H7 (cell line): ENCODE data around the gene POMP. TPM values are rescaled to one million over a fixed set of nuclear protein-coding genes. Genes with fewer than 3 reads are reported as not detected.
A peak's percentile ranks its signal among the peaks of the same experiment; 100 is the strongest.

Experiments
- DNase-seq: peaks from one replicate; pipeline ENCODE4 v3.0.0; 2012
- H3K27me3 ChIP-seq: 2 replicates; pipeline ENCODE4 v1.6.0; 2011; ENCODE audit warnings: mild to moderate bottlenecking, low read length; ENCODE audit not compliant: control insufficient read depth, insufficient read depth
- H3K36me3 ChIP-seq: replicated peaks from 2 replicates; pipeline ENCODE4 v1.5.1; 2011; ENCODE audit warnings: low read length; ENCODE audit not compliant: control insufficient read depth, insufficient read depth
- H3K4me3 ChIP-seq: 2 replicates; pipeline ENCODE4 v1.5.1; 2011; ENCODE audit warnings: low read depth, mild to moderate bottlenecking, control low read depth, low read length, moderate library complexity; ENCODE audit not compliant: insufficient read depth
- total RNA-seq: library from RNA; depleted of rRNA; stranded (reverse); fragments of >200 nt; shearing (Covaris generic); gene quantifications from 2 replicates; pipeline ENCODE4 v1.2.3, GENCODE V29; 2014

POMP gene
- total RNA-seq, 1 experiment from 2014 or later, result 105 TPM

DNA sequence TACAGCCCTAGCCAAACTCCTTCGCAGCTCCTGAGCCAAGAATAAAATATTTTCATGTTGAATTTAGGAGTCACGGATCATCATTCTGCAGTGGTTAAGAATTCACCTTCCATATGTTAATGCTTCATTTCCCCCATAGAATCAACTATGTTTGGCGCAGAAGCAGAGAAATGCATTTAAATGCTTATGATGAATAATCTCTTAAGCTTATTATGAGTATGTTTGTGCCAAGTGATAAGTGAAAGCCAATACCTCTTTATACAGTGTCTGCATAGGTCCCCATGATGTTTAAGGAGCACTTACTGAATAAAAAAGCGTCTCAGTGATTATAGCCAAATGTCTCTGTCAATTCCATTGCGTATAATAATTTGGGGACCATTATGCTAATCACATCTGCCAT lies 32.7 kb upstream of the POMP start:
- Histone ChIP-seq H3K36me3 (no peaks in the 10 kb centered on the region), H3K27me3 (no peaks in the 10 kb centered on the region), H3K4me3 (no peak overlapping the region)
- no peak for DNase-seq

- H3K27me3 ChIP-seq, result no peaks in the 10 kb centered on the region
- no peaks in the 10 kb centered on the region for H3K36me3 ChIP-seq
- H3K4me3 ChIP-seq, result no peak overlapping the region
- no peak for DNase-seq
Measured at GRCh38 chr13:28628241-28628640, 30.7 kb upstream of the POMP start.

DNA sequence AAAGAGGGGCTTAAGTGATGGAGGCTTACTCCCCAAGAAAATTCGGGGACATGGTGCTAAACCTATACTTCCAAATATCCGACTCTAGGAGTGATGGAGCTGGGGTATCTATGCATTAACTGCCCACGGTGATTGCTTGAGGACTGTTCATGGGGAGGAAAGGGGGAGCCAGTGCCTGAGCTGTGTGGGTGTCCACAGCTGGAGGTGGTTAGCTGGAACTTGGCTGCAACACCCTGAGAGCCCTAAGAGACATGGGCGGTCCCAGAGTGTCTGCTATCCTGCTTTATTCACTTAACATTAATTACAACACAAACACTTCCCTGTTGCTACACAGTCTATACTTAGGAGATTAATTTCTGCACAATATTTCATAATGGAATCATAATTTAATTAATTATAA lies 28.1 kb upstream of the POMP start:
- no peaks in the 10 kb centered on the region for H3K27me3 ChIP-seq
- H3K4me3 ChIP-seq, result no peak overlapping the region
- H3K36me3 ChIP-seq, result no peaks in the 10 kb centered on the region
- DNase-seq, result no peak

- no peak for DNase-seq
- Histone ChIP-seq H3K27me3 (no peaks in the 10 kb centered on the region), H3K36me3 (no peaks in the 10 kb centered on the region), H3K4me3 (no peak overlapping the region)
Measured at GRCh38 chr13:28631801-28632200, 27.1 kb upstream of the POMP start.

GRCh38 chr13:28636069-28636468 lies 22.9 kb upstream of the POMP start:
- H3K36me3 ChIP-seq, result no peaks in the 10 kb centered on the region
- DNase-seq, result no peak
- H3K4me3 ChIP-seq, result no peak overlapping the region
- no peaks in the 10 kb centered on the region for H3K27me3 ChIP-seq

GRCh38 chr13:28636677-28637317 lies 22.1 kb upstream of the POMP start:
- peak; percentile 50 for DNase-seq
- H3K36me3 ChIP-seq, result no peaks in the 10 kb centered on the region
- H3K4me3 ChIP-seq, result no peak overlapping the region
- H3K27me3 ChIP-seq, result no peaks in the 10 kb centered on the region

DNA sequence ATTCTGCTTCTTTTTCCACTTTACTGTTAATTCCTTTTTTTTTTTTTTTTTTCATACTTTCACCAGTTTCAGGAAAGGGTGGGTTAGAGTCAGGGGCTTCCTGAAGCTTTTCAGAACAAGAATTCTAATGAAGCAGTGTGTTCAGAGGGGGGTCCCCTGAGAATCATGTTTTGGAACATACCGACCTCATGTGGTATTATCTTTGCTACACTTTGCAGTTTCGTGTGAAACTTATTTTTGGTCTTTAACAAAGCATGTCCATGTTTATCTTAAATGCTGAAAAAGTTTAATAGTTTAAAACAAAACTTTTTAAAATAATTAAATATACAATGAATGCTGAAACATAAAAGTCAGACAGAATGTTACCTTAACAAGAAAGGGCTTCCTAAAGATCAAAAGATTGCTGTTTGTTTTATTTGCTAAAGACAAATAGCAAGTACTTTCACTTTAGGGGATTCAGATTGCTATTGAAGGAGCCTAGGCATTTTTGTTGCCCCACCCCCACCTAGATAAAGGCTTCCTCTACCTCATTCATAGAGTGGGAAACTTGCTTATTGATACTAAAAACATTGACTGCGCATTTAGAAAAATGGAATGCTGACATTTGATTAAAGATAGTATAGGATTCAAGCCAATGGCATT lies 21.1 kb upstream of the POMP start:
- DNase-seq, result no peak
- Histone ChIP-seq H3K4me3 (no peak overlapping the region), H3K36me3 (no peaks in the 10 kb centered on the region), H3K27me3 (no peaks in the 10 kb centered on the region)

DNA sequence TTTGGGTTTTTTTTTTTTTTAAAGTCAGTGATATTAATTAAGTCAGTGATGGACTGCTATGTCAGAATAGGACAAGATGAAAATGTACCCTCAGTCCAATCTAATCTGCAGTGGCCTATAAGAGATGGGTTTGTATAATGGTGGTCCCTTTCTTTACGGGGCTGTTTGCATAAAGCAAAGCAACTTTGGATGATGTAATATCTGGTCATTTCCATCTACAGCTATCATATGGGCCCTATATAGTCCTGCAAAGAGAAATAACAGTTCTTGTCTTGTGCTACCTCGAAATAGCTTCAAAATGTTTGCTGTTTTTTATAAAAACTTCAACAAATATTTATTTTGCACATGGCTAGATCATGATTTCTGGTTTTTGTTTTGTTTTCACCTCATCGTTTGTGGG lies 20.2 kb upstream of the POMP start:
- no peaks in the 10 kb centered on the region for H3K27me3 ChIP-seq
- no peaks in the 10 kb centered on the region for H3K36me3 ChIP-seq
- no peak overlapping the region for H3K4me3 ChIP-seq
- no peak for DNase-seq

DNA sequence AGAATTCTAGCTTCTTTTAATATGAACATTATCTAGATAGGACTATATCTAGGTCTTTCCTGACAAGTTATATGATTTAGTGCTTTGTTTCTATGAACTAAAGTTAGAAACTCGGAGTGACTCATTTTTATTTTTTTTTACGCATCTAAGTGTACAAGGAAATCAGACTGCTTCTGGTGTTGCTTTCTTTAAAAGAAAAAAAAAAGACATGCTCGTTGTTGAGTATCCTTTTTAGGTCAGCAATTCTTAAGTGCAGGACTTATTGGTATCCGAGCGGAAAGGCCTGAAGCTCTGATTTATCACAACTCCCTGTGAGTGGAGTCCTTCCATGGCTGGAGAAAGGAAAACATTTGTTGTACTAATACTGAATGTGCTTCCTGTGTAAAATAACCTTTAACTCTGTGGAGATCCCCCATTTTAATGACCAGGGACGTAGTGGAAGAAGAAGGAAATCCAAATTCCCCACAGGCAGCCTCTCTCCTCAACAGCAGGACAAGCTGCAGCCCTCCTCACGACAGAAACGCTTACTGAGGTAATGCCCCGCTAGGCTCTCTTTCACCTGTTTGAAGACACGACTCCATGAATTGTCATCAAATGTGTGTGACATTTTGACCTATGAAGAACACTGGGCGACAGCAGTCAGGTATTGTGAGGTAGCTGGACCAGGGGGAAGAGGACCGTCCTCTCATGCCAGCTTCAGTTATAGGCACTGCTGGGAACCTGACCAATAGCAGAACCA lies 17.9 kb upstream of the POMP start:
- H3K27me3 ChIP-seq, result no peaks in the 10 kb centered on the region
- H3K36me3 ChIP-seq, result no peaks in the 10 kb centered on the region
- no peak for DNase-seq
- H3K4me3 ChIP-seq, result no peak overlapping the region

DNA sequence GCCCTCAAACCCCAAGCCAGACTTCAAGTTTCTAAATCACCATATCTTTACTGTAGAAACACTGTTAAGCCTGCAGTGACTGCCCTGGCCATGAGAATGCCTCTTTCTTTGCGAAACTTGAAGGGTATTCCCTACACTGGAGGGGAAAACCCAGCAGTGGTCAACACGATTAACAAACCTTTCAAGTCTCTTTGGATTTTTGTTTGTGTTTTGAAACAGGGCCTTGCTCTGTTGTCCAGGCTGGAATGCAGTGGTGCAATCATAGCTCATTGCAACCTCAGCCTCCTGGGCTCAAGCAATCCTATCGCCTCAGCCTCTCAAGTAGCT lies 17.4 kb upstream of the POMP start:
- Histone ChIP-seq H3K27me3 (no peaks in the 10 kb centered on the region), H3K36me3 (no peaks in the 10 kb centered on the region), H3K4me3 (no peak overlapping the region)
- no peak for DNase-seq

- DNase-seq, result no peak
- Histone ChIP-seq H3K36me3 (no peaks in the 10 kb centered on the region), H3K27me3 (no peaks in the 10 kb centered on the region), H3K4me3 (no peak overlapping the region)
Measured at GRCh38 chr13:28650284-28650683, 8.6 kb upstream of the POMP start.

- Histone ChIP-seq H3K36me3 (no peaks in the 10 kb centered on the region), H3K27me3 (no peaks in the 10 kb centered on the region), H3K4me3 (no peak overlapping the region)
- DNase-seq, result no peak
Measured at GRCh38 chr13:28651810-28652401, 7.0 kb upstream of the POMP start.

- H3K27me3 ChIP-seq, result no peaks in the 10 kb centered on the region
- DNase-seq, result no peak
- no peaks in the 10 kb centered on the region for H3K36me3 ChIP-seq
- no peak overlapping the region for H3K4me3 ChIP-seq
Measured at GRCh38 chr13:28653111-28653510, 5.8 kb upstream of the POMP start.

DNA sequence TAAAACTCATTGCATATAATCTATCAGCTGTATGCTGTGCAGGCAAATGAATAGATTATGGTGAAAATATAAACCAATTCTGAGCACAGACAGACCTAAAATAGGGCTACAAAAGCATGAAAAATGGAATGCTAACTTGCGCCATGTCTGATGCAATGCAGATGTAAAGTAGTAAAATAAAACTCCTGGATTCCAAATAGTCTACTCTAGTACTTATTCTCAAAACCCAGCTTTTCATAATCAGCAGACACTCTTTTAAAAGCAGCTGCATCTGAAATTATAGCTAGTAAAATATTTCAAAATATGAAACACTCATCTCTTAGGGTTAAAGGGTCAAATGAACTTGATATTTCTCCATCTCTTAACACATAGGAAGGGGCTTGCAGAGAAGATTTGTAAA lies 4.7 kb upstream of the POMP start:
- no peak for DNase-seq
- Histone ChIP-seq H3K4me3 (no peak overlapping the region), H3K27me3 (no peaks in the 10 kb centered on the region), H3K36me3 (no peaks in the 10 kb centered on the region)

- H3K4me3 ChIP-seq, result no peak overlapping the region
- no peaks in the 10 kb centered on the region for H3K27me3 ChIP-seq
- no peaks in the 10 kb centered on the region for H3K36me3 ChIP-seq
- DNase-seq, result peak; percentile 7
Measured at GRCh38 chr13:28655561-28655960, 3.4 kb upstream of the POMP start.
